ENCODE results near the gene ZCCHC24. TPM values are rescaled to one million over a fixed set of nuclear protein-coding genes. Genes with fewer than 3 reads are reported as not detected.

The ZCCHC24 gene
- total RNA-seq, 1 experiment from 2014 or later: 4.3 TPM

DNA sequence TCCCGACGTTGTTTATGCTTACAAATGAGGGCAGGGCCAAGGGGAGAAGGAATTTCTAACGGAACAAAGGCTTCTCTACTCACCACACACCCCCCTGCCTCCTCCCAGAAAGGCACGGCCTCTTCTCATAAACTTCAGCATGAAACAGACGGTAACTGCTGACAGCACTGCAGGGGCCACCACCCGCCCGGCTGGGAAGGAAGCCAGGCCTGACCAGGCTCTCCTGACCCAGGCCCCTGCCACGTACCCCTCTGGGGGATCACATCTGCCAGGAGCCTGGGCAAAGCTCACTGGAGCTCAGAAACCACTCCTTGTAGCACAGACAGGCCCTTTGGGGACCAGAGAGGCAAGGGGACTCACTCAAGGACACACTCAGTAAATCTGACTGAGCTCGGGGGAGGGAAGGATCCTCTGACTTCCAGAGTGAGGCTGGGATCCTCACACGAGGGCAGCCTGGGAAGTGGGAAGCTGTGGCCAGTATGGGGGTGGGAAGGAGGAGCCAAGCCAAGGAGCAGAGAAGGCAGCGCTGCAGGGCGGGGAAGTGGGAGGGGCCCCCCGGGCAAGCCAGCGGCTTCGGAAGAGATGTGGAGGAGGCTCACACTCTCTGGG lies 46.1 kb downstream of the ZCCHC24 start:
- peak; percentile 89 for DNase-seq (ENCODE audit: low read depth)

DNA sequence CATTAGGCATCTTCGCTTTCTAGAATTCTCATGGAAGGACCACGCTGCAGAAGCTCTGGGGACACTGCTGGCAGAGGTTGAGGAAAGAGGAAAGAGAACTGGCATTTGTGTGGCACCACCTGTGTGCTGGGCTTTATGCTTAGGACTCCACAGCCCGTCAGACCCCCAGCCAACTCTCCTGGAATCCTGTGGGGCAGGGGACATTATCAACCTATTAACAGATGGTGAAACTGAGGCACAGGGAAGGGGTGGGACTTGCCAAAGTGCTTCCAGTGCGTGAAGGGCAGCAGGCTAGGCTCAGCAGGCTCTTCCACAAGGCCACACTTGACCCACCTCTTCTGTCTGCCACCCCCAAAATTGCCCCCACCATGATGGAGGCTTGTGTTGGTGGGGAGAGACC lies 46.8 kb downstream of the ZCCHC24 start:
- DNase-seq (ENCODE audit: low read depth): no peak

DNA sequence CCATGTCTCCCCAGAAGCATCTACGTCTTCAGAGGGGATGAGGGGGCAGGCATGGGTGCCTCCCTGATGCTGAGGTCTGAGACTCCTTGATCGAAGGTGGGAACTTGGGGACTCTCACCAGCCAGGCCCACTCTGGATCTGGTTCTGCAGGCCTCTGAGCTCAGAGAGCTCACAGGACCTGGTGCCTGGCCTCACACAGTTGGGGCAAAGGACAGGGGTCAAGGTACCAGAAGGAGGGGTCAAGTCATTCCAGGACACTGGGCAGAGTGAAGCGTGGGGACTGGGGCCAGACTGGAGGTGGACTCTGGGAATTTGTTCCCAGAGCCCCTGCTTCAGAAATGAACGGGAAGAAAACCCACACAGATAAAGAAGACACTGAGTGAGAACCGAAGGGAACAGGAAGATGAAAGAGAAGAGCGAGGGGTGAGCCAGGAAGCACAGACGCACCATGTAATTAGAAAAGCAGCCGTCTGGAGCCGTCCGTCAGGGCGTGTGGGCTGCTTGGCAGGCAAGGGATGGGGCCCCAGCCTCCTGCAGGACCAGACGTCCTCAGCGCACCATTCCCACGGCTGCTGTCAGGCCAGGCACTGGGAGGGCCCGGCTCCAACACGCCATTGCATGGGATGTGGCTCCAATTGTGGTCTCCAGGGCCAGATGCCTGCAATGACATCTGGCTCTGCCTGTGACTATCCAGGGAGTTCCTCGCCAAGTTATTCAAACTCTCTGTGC lies 47.7 kb downstream of the ZCCHC24 start:
- no peak for DNase-seq (ENCODE audit: low read depth)

DNA sequence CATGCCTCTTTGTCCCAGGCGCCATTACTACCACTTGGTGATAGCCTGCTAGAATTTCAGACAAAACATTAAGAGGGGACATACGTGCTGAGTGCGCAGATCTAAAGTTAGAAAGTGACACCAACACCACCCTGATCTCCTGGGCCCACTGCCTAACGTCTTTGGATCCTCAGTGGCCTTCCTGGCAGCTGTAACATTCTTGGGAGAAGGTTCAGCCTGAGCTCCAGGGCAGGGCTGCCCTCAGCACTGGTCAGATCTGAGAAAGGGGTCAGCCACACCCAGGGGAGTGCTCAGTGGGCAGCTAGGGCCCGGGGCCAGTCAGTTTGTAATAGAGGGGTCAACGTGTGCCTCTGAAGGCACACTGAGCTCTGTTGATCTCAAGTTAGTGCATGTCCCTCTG lies 48.4 kb downstream of the ZCCHC24 start:
- DNase-seq (ENCODE audit: low read depth): no peak

DNA sequence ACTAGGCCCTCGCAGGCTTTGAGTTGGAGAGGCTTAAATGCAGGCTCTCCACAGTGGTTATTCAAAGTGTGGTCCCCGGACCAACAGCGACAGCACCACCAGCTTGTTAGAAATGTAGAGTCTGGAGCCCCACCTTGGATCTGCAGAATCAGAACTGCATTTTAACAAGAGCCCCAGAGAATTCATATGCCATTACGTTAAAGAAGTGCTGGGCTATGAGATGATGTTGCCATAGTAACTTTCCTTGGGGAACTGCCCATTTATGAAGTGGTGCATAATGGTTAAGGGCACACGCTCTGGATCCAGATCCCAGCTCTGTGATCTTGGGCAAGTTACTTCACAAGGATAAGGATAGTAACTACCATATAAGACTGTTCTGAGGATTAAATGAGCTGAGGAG lies 48.9 kb downstream of the ZCCHC24 start:
- no peak for DNase-seq (ENCODE audit: low read depth)

DNA sequence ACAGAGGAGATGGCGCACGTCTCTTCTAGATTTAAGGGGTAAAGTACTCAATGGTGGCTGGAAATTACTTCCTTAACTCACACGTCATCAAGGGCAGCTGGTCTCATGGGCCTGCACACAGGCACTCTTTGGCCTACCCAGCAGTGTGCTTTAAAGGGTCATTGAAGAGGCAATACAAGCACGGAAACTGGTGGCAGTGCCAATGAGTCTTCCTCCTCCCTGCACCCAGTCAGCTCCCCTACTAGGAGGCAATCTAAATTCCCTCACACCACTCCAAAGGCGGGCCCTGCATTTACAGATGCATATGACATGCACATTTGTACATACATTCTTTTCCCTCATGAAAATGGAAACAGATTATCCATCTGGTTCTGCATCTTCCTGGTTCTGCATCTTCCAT lies 50.8 kb downstream of the ZCCHC24 start:
- DNase-seq (ENCODE audit: low read depth): no peak

DNA sequence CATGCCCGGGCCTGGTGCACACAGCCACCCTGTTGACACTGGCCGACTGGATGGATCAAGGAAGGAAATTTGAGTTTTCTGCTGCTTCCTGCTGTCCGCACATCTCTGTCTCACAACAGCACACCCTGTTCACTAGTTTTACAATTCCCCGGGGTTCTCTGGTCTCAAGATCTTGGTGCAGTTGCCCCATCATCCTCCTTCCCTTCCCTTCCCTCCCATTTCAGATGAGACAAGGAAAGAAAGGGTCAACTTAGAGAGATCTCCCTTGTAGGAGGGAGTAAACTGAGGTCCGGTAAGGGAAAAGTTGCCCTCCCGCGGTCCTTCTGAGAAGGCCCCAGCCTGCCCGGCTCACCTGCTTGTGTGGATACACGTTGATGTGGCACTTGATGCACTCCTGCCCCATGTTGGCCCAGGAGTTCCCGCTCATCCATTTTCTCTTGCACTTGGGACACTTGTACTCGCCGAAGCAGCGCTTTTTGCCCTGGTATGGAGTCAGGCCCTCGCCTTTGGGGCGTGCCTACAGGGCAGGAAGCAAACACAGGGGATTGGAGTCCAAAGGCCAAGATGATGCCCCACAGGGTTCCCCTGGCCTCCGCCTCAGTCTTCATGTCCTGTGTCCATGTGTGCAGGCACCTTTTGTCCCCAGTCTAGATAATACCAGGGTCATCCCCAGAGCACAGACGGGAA lies 51.4 kb downstream of the ZCCHC24 start:
- DNase-seq (ENCODE audit: low read depth): no peak

DNA sequence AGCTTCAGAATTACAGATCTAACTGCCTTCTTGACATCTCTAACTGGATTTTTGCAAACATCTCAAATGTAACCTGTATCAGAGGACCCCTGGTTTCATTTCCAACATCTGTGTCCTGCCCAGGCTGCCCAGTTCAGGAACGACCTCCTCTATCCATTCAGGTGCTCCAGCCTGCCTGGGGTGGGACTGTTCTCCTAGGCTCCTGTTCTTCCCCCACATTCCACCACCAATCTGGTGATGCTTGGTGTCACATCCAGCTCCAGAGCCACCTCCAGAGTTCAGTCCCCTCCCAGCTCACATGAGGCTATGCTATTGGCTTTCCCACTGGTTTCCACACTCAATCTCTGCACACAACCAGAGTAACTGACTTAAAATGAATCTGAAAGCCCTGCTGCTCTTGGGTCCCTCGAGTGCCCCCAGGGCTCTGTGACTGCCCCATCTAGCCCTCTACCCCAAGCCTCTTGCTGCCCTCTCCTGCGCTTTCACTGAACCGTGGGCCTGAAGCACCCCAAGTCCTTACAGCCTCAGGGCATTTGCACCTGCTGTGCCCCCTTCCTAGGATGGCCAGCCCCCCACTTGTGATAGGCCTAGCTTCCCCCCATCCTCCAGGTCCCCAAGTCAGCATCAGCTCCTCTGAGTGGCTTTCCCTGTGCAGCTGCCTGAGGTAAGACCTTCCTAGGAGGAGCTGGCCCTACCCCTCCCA lies 52.1 kb downstream of the ZCCHC24 start:
- DNase-seq (ENCODE audit: low read depth): no peak

DNA sequence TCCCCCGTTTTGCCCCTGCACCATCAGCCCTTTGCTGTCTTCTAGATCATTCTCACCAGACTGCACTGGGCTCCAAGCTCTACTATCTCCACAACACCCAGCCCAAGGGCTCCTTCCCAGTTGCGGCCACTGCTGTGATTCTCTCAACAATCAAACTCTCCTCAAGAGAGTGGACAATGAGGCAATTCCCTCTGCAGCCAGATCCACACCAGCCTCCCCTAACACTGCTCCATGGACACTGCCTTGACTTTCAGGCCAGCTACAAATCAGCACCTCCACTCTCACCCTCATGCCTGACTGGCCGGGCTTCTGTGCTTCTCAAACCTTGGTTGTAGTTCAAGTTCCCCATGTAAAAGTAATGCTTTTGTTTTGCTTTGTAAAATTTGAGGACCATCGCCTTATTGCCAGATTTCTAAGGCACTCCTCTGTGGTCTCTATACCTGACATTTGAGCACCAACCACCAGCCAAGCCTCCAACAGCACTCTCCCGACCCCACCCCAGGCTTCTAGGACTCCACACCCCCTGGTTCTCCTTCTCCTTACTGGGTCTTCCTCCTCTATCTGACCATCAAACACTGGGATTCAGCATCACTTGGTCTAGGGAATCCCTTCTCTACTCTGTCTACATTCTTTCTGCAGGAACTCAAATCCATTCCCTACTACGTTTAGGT lies 52.8 kb downstream of the ZCCHC24 start:
- DNase-seq (ENCODE audit: low read depth): no peak

DNA sequence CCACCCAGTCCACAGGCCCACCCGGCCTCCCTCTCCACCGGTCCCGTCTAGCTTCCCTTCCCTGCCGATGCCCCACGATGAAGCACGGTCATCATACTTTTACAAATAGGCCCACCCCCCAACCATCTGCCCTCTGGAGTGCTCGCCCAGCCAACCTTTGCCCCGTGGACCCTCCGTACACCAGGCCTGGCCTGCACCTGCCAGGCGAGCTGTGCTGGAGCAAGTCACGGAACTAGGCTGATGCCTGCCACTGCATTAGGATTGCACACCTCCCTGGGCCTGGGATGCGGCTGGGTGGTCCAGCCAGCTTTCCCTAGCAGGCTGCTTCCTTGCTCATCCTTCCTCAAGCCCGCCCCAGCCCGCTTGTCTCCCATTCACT lies 53.4 kb downstream of the ZCCHC24 start:
- DNase-seq (ENCODE audit: low read depth): no peak

DNA sequence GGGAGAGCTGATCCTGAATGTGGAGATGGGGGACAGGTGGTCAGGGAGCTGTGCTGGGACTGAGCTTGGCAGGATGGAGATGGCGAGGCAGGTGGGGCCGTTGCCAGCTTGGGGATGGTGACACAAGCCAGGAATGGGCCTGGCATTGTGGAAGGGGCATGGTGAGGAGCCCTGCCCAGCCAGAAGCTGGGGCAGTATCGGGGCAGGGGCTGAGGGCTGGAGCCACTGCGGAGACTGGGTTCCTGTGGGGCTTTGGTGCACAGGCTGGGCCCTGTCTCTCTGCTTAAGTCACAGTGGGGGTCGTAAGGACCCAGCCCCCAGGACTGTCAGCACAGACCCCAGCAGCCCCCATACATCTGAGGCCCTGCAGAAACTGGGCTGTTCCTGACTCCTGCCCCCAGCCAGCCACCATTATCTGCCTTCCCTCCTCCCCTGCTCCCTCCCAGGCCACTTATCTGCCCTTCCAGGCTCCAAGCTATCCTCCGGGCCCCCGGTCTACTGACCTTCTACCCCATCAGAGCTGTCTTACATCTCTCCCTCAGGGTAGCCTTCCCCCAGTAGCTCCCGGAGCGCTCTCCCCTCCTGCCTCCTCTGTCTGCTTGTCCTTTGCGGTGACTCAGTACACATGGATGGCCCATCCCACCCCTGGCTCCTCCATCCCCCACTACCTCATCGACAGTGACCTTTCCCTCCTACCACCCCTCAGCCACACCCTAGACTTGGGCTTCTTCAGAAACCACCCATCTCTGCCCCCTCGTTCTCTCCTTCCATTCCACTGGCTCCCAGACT lies 54.0 kb downstream of the ZCCHC24 start:
- DNase-seq (ENCODE audit: low read depth): no peak

DNA sequence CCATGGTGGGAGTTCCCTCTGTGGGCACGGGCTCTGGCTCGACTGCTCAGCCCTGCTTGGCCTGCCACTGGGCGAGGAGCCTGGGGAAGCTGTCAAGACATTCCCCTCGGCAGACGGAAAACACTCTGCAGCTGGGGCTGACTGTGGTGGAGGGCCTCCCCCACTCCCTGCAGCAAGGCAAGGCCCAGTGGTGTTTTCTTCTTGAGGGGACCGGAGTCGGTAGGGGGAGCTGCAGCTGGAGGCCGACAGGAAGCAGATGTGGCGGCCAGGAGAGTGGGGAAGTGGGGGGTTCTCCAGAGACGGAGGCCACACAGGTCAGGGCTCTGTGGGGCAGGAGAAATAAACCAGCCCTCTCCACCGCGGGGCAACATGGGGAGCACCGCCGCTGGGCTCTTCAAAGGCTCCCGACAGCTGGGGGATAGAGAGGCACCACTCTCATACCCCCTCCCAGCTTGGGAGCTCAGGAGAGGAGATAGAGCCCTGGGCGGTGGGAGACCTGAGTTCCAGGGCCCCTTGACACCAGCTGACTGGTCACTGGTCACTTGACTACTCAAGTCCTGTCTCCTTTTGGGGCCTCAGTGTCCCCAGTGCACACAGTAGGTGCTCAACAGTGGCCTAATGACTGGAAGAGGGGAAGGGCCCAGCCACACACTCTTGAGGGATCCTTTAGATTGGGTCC lies 54.7 kb downstream of the ZCCHC24 start:
- no peak for DNase-seq (ENCODE audit: low read depth)

DNA sequence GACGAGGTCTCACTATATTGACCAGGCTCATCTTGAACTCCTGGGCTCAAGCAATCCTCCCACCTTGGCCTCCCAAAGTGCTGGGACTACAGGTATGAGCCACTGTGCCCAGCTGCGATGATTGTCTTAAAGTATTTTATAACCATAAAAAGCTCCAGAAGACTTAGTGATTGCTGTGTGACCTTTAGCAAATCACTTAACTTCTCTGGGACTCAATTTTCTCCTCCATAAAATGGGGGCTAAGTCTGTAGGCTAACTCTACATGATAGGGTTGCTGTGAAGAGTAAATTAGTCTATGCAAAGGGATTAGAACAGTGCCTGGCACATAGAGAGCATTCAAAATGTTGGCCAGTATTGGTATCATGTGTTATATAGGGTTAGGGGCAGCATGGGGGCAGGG lies 55.4 kb downstream of the ZCCHC24 start:
- no peak for DNase-seq (ENCODE audit: low read depth)

DNA sequence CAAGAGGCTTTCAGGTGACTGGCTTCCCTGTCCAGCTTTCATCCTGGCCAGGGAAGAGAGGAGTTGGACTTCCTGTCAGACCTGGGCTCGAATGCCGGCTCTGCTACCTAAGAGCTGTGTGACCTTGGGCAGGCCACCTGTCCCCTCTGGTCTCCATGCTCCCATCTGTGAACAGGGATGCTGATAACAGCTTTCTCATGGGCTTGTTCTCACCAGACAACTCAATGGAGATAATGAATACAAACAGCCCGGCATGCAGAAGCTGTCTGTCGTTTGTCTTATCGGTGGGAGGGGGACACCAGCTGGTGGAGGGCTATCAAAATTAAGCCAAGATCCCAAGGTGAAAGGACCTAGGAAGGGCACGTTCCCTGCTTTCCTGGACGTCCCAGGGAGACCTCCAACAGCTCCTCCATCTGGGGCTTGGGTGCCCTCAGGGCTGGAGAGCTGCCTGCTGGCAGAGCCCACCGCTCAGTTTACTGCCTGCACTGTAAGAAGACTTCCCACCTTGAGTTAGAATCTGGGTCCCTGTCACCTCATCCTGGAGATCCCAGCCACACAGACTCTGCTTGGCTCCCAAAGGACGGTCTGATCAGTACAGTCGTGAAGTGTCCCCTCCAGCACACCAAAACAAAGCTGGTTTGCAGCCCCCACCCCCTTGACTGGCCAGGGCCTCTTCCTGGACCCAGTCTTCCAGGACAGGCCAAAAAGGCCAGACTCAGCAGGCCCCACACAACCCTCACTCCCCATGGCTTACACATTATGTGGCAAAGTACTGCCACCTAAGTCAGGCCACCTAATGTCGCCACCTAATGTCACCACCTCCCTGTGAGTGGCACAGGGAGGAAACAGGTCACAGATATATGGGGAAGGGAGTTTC lies 57.2 kb downstream of the ZCCHC24 start:
- DNase-seq (ENCODE audit: low read depth): peak; percentile 1

DNA sequence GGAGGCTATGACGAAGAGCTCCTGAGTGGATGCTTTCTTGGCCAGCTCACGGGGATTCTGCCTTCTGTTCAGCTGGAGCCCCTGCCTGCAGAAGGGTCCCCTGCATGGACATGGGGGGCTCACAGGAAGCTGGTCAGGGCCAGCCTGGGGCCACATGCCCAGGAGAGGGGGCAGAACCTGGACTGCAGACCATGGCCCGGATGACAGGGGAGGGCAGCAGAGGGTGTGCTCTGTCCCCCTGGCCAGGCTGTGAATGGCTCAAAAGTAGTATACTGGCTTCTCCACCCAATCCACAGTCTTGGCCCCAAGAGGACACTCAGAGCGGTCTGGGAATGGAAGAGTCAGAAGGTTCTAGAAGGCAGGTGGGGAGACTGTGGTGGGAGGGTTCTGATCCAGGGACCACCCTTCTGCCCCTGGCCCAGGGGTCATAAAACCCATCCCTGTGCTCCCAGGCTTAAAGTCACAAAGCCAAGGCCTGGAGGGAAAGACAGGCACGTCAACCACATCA lies 57.9 kb downstream of the ZCCHC24 start:
- DNase-seq (ENCODE audit: low read depth): peak; percentile 0

DNA sequence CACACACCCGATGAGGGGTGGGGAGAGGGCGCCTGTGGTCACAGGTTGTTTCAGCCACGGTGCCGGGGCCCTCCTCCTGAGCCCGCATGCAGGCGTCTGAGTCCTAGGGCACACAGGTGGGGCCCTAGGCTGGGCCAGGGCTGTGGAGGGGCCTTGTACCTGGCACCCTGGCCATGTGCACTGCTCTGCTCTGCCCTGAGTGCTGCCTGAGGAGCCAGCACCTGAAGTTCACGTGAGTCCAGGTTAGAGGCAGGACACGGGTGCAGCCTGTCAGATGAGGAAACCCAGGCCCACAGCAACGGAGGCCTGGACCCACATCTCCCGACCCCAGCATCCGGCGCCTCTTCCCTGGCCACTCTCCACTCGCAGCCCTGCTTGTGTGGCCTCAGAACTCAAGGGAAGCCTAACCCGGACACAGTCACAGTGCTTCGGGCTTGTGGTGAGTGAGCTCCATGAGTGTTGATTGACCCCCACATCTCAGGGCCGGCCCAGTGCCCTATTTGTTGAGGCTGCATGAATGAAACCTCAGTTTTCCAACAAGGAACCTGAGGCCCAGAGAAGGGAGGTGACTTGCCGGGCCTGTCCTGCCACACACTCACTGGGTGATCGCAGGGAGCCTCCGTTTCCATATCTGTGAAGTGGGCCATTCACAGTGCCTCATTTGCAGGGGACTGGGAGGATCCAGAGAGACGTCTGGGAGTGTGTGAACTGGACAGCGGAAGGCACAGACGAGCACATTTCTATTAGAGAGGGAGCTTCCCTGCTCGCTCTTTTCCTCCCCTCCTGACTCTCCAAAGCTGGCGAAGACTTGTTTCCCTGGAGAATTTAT lies 58.6 kb downstream of the ZCCHC24 start:
- DNase-seq (ENCODE audit: low read depth): peak; percentile 1

DNA sequence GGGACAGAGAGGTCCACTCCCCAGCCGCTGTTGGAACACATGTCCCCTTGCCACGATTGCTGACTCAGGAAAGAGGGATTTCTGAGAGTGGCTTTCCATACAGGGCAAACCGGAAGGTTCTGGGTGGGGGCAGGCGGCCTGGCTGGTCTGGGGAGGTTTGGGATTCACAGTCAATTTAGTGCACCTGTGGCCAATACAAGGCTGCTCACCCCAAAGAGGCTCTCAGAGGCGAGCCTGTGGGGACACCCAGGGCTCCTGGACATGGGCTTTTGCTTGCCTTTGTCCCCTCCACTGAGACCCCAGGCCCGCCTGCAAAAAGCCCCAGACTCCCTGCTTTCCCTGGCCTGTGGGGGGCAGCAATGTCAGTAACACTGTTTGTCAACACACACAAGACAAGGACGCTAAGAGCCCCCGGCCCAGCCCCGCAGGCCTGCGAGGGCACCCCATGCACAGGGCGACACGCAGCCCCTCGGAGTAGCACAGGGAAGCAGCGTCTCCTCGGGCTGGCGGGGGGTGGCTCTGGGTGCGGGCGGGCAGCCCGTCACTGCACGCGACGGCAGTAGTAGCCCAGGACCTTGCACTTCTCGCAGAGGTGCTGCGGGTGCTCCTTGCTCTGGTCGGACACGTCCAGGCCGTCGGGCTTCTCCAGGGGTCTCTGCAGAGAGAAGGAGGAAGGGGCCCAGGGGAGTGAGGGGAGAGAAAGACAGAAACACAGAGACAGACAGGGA lies 59.5 kb downstream of the ZCCHC24 start:
- no peak for DNase-seq (ENCODE audit: low read depth)

DNA sequence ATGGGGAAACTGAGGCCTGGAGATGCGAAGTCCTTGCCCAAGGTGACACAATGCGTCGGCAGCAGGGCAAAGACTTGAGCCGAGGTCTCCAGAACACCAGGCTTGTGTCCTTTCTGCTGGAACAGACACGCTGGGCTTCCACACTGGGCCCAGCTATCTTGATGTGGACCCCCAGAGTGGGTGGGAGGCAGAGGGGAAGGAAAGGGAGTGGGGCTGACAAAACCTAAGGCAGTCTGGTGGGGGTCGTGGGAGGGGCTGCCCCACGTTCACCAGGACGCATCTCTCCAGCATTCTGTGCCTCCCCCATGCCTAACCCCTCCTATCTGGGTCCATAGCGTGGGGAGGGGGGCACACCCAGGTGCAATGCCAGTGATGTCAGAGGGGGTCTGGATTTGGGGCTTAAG lies 60.0 kb downstream of the ZCCHC24 start:
- no peak for DNase-seq (ENCODE audit: low read depth)
